GM19467 (cell line): ENCODE measurements around the gene FAM156B.
A peak's percentile ranks its signal among the peaks of the same experiment; 100 is the strongest.
"Not testable (repeated sequence)": the region's sequence is repeated elsewhere in the genome, so short reads cannot be mapped to it uniquely, and the experiment has no call there.

Experiments
- ATAC-seq: cut with Tn5 transposase; IDR thresholded peaks from one replicate; pipeline ENCODE4 v1.9.1; 2021; ENCODE audit warnings: mild to moderate bottlenecking, moderate library complexity; ENCODE audit not compliant: unreplicated experiment

The FAM156B gene

GRCh38 chrX:52923781-52924241 is 26.7 kb downstream of the FAM156B start:
- peak; percentile 36 for ATAC-seq

GRCh38 chrX:52930214-52930613 is 33.1 kb downstream of the FAM156B start:
- ATAC-seq: not testable (repeated sequence)

GRCh38 chrX:52933213-52933612 is 36.1 kb downstream of the FAM156B start:
- ATAC-seq: no peak

GRCh38 chrX:52933976-52934703 is 37.0 kb downstream of the FAM156B start:
- ATAC-seq: no peak

- ATAC-seq: peak; percentile 93
Observed at GRCh38 chrX:52934704-52935469, 37.8 kb downstream of the FAM156B start.

- peak; percentile 7 for ATAC-seq
Observed at GRCh38 chrX:52935470-52935784, 38.3 kb downstream of the FAM156B start.

GRCh38 chrX:52940704-52941103 is 43.6 kb downstream of the FAM156B start:
- ATAC-seq: not testable (repeated sequence)

- not testable (repeated sequence) for ATAC-seq
Observed at GRCh38 chrX:52941728-52942127, 44.6 kb downstream of the FAM156B start.

- not testable (repeated sequence) for ATAC-seq
Observed at GRCh38 chrX:52945838-52946494, 48.8 kb downstream of the FAM156B start.

GRCh38 chrX:52947501-52947900 is 50.4 kb downstream of the FAM156B start:
- not testable (repeated sequence) for ATAC-seq

- not testable (repeated sequence) for ATAC-seq
Observed at GRCh38 chrX:52948265-52948664, 51.1 kb downstream of the FAM156B start.

- ATAC-seq: not testable (repeated sequence)
Observed at GRCh38 chrX:52949325-52949724, 52.2 kb downstream of the FAM156B start.

GRCh38 chrX:52949884-52950283 is 52.8 kb downstream of the FAM156B start:
- ATAC-seq: not testable (repeated sequence)
